IMR-90 (cell line): Measurements from ENCODE around the gene ASTN2. TPM values are rescaled to one million over a fixed set of nuclear protein-coding genes. Genes with fewer than 3 reads are reported as not detected.

ENCODE experiments used
- ATAC-seq: fragments of 200-7000 bp; cut with Tn5 transposase; 2 replicates; pipeline ENCODE4 v1.9.1; 2020; ENCODE audit warnings: low read depth, mild to moderate bottlenecking, moderate library complexity
- BruUV-seq: library from RNA; stranded (reverse); fragments of 400-500 nt; replicated peaks from 2 replicates; lab custom pipeline; 2021; lab: Mats Ljungman, UMichigan
- CTCF ChIA-PET: fragments of 300-600 bp; formaldehyde crosslinking; extraction: SDS; loops from one replicate; lab custom pipeline; 2021; ENCODE audit warnings: antibody characterized with exemption; lab: Yijun Ruan, JAX
- POLR2A ChIA-PET: fragments of 300-600 bp; sonication (Branson Sonifier 250); formaldehyde crosslinking; loops from one replicate; lab custom pipeline; 2022; ENCODE audit warnings: antibody characterized with exemption; ENCODE audit not compliant: unreplicated experiment; lab: Charles Lee
- DNase-seq: peaks from one replicate; pipeline ENCODE4 v3.0.0; 2013
- H2AFZ ChIP-seq: replicated peaks from 2 replicates; pipeline ENCODE3; 2013; ENCODE audit warnings: low read length, mild to moderate bottlenecking; ENCODE audit not compliant: poor library complexity
- H2AK5ac ChIP-seq: 2 replicates; pipeline ENCODE4 v1.6.1; 2013; ENCODE audit warnings: low read depth, low read length, inconsistent platforms
- H2AK9ac ChIP-seq: replicated peaks from 2 replicates; pipeline ENCODE3; 2013; ENCODE audit warnings: mild to moderate bottlenecking, low read depth, low read length, moderate library complexity; ENCODE audit not compliant: poor library complexity
- H2BK120ac ChIP-seq: 2 replicates; pipeline ENCODE4 v1.6.1; 2013; ENCODE audit warnings: low read depth, low read length, inconsistent platforms
- H2BK15ac ChIP-seq: 3 replicates; pipeline ENCODE4 v1.6.1; 2013; ENCODE audit warnings: low read depth, low read length, inconsistent platforms
- H2BK20ac ChIP-seq: 2 replicates; pipeline ENCODE4 v1.6.1; 2013; ENCODE audit warnings: low read depth, mild to moderate bottlenecking, inconsistent platforms, low read length, moderate library complexity
- H2BK5ac ChIP-seq: 2 replicates; pipeline ENCODE4 v1.6.1; 2013; ENCODE audit warnings: mild to moderate bottlenecking, low read depth, low read length, inconsistent platforms; ENCODE audit not compliant: poor library complexity, severe bottlenecking
- H3K14ac ChIP-seq: replicated peaks from 2 replicates; pipeline ENCODE4 v1.6.1; 2013; ENCODE audit warnings: low read depth, low read length, inconsistent platforms
- H3K18ac ChIP-seq: 2 replicates; pipeline ENCODE4 v1.6.1; 2013; ENCODE audit warnings: low read depth, low read length, control low read depth
- H3K23ac ChIP-seq: 2 replicates; pipeline ENCODE4 v1.6.1; 2013; ENCODE audit warnings: low read depth, low read length, inconsistent platforms
- H3K27ac ChIP-seq: 2 replicates; pipeline ENCODE4 v1.5.1; 2013; ENCODE audit warnings: mild to moderate bottlenecking, control low read depth, low read length; ENCODE audit not compliant: insufficient read depth
- H3K27me3 ChIP-seq: 2 replicates; pipeline ENCODE4 v1.6.1; 2013; ENCODE audit warnings: low read length; ENCODE audit not compliant: control insufficient read depth, insufficient read depth
- H3K36me3 ChIP-seq: 2 replicates; pipeline ENCODE4 v1.6.1; 2013; ENCODE audit warnings: low read length, mixed read lengths; ENCODE audit not compliant: control insufficient read depth, insufficient read depth
- H3K4ac ChIP-seq: 2 replicates; pipeline ENCODE4 v1.6.1; 2013; ENCODE audit warnings: low read depth, low read length, inconsistent platforms
- H3K4me1 ChIP-seq: 2 replicates; pipeline ENCODE4 v1.6.1; 2013; ENCODE audit warnings: low read length, mixed read lengths; ENCODE audit not compliant: control insufficient read depth, insufficient read depth
- H3K4me2 ChIP-seq: 2 replicates; pipeline ENCODE4 v1.6.1; 2013; ENCODE audit warnings: low read depth, mild to moderate bottlenecking, control low read depth, low read length, moderate library complexity
- H3K4me3 ChIP-seq: 2 replicates; pipeline ENCODE4 v1.5.1; 2013; ENCODE audit warnings: low read depth, mild to moderate bottlenecking, control low read depth, low read length, moderate library complexity; ENCODE audit not compliant: insufficient read depth
- H3K56ac ChIP-seq: 2 replicates; pipeline ENCODE4 v1.6.1; 2013; ENCODE audit warnings: low read length, inconsistent platforms; ENCODE audit not compliant: insufficient read depth; ENCODE audit errors: extremely low read depth
- H3K79me1 ChIP-seq, 2 experiments: 2 replicates each; pipeline ENCODE4 v1.6.1; 2013; ENCODE audit warnings: low read length in 2 of 2, inconsistent platforms in 1 of 2, low read depth in 1 of 2
- H3K9ac ChIP-seq: 2 replicates; pipeline ENCODE4 v1.6.1; 2013; ENCODE audit warnings: low read depth, low read length, control low read depth
- H3K9me1 ChIP-seq: 2 replicates; pipeline ENCODE4 v1.6.1; 2013; ENCODE audit warnings: low read length, inconsistent platforms; ENCODE audit not compliant: insufficient read depth
- H3K9me3 ChIP-seq: 2 replicates; pipeline ENCODE4 v1.6.1; 2013; ENCODE audit warnings: low read length; ENCODE audit not compliant: control insufficient read depth, insufficient read depth
- H4K20me1 ChIP-seq: 2 replicates; pipeline ENCODE4 v1.6.1; 2013; ENCODE audit warnings: low read length, inconsistent platforms; ENCODE audit not compliant: insufficient read depth
- H4K5ac ChIP-seq: 2 replicates; pipeline ENCODE4 v1.6.1; 2013; ENCODE audit warnings: mild to moderate bottlenecking, low read depth, low read length, control low read depth
- H4K8ac ChIP-seq, 2 experiments: 2 replicates each; pipeline ENCODE4 v1.6.1; 2013; ENCODE audit warnings: low read depth in 2 of 2, low read length in 2 of 2, control low read depth in 1 of 2, inconsistent platforms in 1 of 2
- H4K91ac ChIP-seq: 2 replicates; pipeline ENCODE4 v1.6.1; 2013; ENCODE audit warnings: low read depth, low read length, inconsistent platforms; ENCODE audit not compliant: insufficient read depth
- CEBPB ChIP-seq: IDR thresholded peaks from 2 replicates; pipeline ENCODE4 v1.6.1; 2012; ENCODE audit warnings: low read depth, low read length, improper control_type of control experiment
- CHD1 ChIP-seq: IDR thresholded peaks from 2 replicates; pipeline ENCODE4 v1.6.1; 2012; ENCODE audit warnings: low read depth, low read length, improper control_type of control experiment
- MAFK ChIP-seq: IDR thresholded peaks from 2 replicates; pipeline ENCODE4 v1.6.1; 2012; ENCODE audit warnings: low read depth, low read length, improper control_type of control experiment
- MXI1 ChIP-seq: IDR thresholded peaks from 2 replicates; pipeline ENCODE4 v1.6.1; 2012; ENCODE audit warnings: low read depth, mild to moderate bottlenecking, low read length, moderate library complexity, borderline replicate concordance
- RAD21 ChIP-seq: IDR thresholded peaks from 2 replicates; pipeline ENCODE4 v1.6.1; 2012; ENCODE audit warnings: low read length, improper control_type of control experiment
- SMC3 ChIP-seq: fragments of 150-350 bp; IDR thresholded peaks from 2 replicates; pipeline ENCODE4 v1.6.1; 2016; ENCODE audit warnings: low read depth, mild to moderate bottlenecking, antibody characterized with exemption, low read length, moderate library complexity
- WGBS, 2 experiments: methylation state at CpG; one replicate each; pipeline versions ENCODE4 v1.1.5 to v1.1.7; 2013; ENCODE audit warnings: missing lambda C conversion rate in 2 of 2; ENCODE audit not compliant: insufficient read length in 1 of 2; ENCODE audit errors: extremely low coverage in 2 of 2; 5-methylcytosine and 5-hydroxymethylcytosine counted together
- dilution Hi-C: fragments of 300-500 bp; cut with HindIII; formaldehyde crosslinking; loops from one replicate; pipeline ENCODE4 v1.14.3; 2018; ENCODE audit warnings: low sequenced_read_pairs; ENCODE audit not compliant: unreplicated experiment
- in situ Hi-C: fragments of 300-500 bp; cut with MboI; formaldehyde crosslinking; loops from 3 replicates; pipeline ENCODE4 v1.14.3; 2019; ENCODE audit warnings: low sequenced_read_pairs, inconsistent platforms, mixed read lengths
- intact Hi-C: fragments of 100-400 bp; cut with micrococcal nuclease; formaldehyde crosslinking; loops from 2 replicates; pipeline ENCODE4 v1.10.0; 2022
- polyA plus RNA-seq, 3 experiments: library from polyadenylated mRNA; depleted of rRNA; stranded (reverse); fragments of >200 nt; gene quantifications; 2 replicates each; pipeline ENCODE4 v1.2.3, GENCODE V29; 2012; ENCODE audit warnings: low replicate concordance in 1 of 3
- total RNA-seq: library from RNA; depleted of rRNA; stranded (reverse); fragments of >200 nt; gene quantifications from 2 replicates; pipeline ENCODE4 v1.2.3, GENCODE V29; 2012
- TF ChIP-seq, protein P1 (sequence below): conservative IDR thresholded peaks from 2 replicates; pipeline ENCODE4 v1.5.1; 2012; ENCODE audit warnings: mild to moderate bottlenecking, low read depth, low read length, improper control_type of control experiment

The ASTN2 gene
- total and polyA plus RNA-seq, 2 of the 4 experiments (the other 2 are of a cell fraction): 3.8 to 6.8 TPM

DNA sequence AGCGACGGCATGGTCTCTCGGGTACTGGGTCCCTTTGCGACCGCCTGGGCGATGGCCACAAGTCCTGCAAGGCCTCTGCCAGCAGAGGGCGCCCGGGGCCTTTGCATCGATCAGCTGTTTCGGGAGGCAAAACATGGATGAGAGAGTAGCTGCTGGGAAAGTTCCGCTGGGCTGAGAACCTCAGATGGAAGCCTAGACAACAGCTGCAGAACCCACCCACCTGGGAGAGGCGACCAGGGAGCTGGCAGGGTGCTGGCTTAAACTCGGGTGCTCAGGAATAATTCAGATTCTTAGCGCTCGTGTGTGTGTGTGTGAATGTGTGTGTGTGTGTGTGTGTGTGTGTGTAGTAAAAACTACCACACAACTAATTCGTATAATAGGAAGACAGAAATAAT lies 677.7 kb downstream of the ASTN2 start:
- no peaks in the 10 kb centered on the region for H4K20me1 ChIP-seq

More for the DNA sequence above, 677.7 kb downstream of the ASTN2 start:
- no peak overlapping the region for H3K4ac ChIP-seq
- H2AFZ ChIP-seq: peak overlapping the region; percentile 61
- POLR2A ChIA-PET: interaction anchor here (0.6 kb wide), 1 partner anchor 414 kb away, joined by 5 read pairs; no protein-coding TSS in a partner anchor
- dilution Hi-C loops: no loop called here
- no peak overlapping the region; the same call in 1 of the 2 replicates for H3K4me2 ChIP-seq
- DNase-seq: peak; percentile 66
- no peak overlapping the region for H2BK20ac ChIP-seq
- H4K5ac ChIP-seq: no peak overlapping the region
- H4K8ac ChIP-seq: no peak overlapping the region
- no peak overlapping the region for H3K14ac ChIP-seq
- ATAC-seq: peak; percentile 93
- no peak overlapping the region for H2BK120ac ChIP-seq
- no peak overlapping the region for H3K23ac ChIP-seq
- BruUV-seq: no TSS peak
- H3K27me3 ChIP-seq: peaks cover 5% of the 10 kb centered on the region
- no peaks in the 10 kb centered on the region for H3K79me1 ChIP-seq
- H2BK5ac ChIP-seq: no peak overlapping the region
- H2AK9ac ChIP-seq: no peak overlapping the region
- H3K56ac ChIP-seq: no peak overlapping the region
- H2BK15ac ChIP-seq: no peak overlapping the region
- no peak overlapping the region for H3K4me3 ChIP-seq
- no peak overlapping the region for H4K91ac ChIP-seq
- no peaks in the 10 kb centered on the region for H3K4me1 ChIP-seq
- no peaks in the 10 kb centered on the region for H3K36me3 ChIP-seq
- H2AK5ac ChIP-seq: no peak overlapping the region
- H3K9me3 ChIP-seq: no peaks in the 10 kb centered on the region
- H3K18ac ChIP-seq: no peak overlapping the region
- no peaks in the 10 kb centered on the region for H3K9me1 ChIP-seq
- in situ Hi-C loops: loop anchor here (5.0 kb wide), 1 partner anchor 120 kb away; no protein-coding TSS in a partner anchor
- intact Hi-C loops: loop anchor here (1.0 to 10.0 kb wide), 3 partner anchors 123 to 908 kb away; no protein-coding TSS in a partner anchor
- WGBS, 2 experiments: no CpG with 5 or more reads among the region's 16 CpGs
- H3K9ac ChIP-seq: no peak overlapping the region
- TF ChIP-seq CHD1 (no peak), SMC3 (peak; percentile 82), RAD21 (peak; percentile 91), MAFK (no peak), CEBPB (no peak), MXI1 (no peak)
- TF ChIP-seq, protein P1, sequence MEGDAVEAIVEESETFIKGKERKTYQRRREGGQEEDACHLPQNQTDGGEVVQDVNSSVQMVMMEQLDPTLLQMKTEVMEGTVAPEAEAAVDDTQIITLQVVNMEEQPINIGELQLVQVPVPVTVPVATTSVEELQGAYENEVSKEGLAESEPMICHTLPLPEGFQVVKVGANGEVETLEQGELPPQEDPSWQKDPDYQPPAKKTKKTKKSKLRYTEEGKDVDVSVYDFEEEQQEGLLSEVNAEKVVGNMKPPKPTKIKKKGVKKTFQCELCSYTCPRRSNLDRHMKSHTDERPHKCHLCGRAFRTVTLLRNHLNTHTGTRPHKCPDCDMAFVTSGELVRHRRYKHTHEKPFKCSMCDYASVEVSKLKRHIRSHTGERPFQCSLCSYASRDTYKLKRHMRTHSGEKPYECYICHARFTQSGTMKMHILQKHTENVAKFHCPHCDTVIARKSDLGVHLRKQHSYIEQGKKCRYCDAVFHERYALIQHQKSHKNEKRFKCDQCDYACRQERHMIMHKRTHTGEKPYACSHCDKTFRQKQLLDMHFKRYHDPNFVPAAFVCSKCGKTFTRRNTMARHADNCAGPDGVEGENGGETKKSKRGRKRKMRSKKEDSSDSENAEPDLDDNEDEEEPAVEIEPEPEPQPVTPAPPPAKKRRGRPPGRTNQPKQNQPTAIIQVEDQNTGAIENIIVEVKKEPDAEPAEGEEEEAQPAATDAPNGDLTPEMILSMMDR: peak; percentile 93
- H3K27ac ChIP-seq: no peak overlapping the region
- CTCF ChIA-PET: interaction anchor here (0.6 to 2.2 kb wide), 17 partner anchors 8 to 685 kb away, joined by 3 to 56 read pairs (median 3); no protein-coding TSS in a partner anchor
